WTC11 (cell line): Measurements from ENCODE around the gene LDLRAD1. TPM values are rescaled to one million over a fixed set of nuclear protein-coding genes. Genes with fewer than 3 reads are reported as not detected.
"Not testable (repeated sequence)": the region's sequence is repeated elsewhere in the genome, so short reads cannot be mapped to it uniquely, and the experiment has no call there.

ENCODE experiments used
- ATAC-seq: fragments of 200-7000 bp; cut with Tn5 transposase; 2 replicates; pipeline ENCODE4 v1.10.0; 2021; ENCODE audit warnings: mild to moderate bottlenecking, moderate library complexity
- CTCF ChIA-PET: fragments of 300-600 bp; sonication (Branson Sonifier 250); formaldehyde crosslinking; loops from one replicate; lab custom pipeline; 2021; ENCODE audit warnings: antibody characterized with exemption; lab: Charles Lee
- POLR2A ChIA-PET: fragments of 350-600 bp; sonication (Branson Sonifier 250); formaldehyde crosslinking; loops from one replicate; lab custom pipeline; 2021; ENCODE audit warnings: antibody characterized with exemption; lab: Charles Lee
- DNase-seq: peaks from one replicate; pipeline ENCODE4 v3.0.0; 2021; ENCODE audit warnings: low spot score
- H3K27ac Mint-ChIP-seq: 2 replicates; pipeline ENCODE4 v1.8.0; 2021; ENCODE audit warnings: mixed read lengths
- H3K27me3 Mint-ChIP-seq: 2 replicates; pipeline ENCODE4 v1.8.0; 2021; ENCODE audit warnings: low read depth, mild to moderate bottlenecking, moderate library complexity, mixed read lengths
- H3K36me3 Mint-ChIP-seq: 2 replicates; pipeline ENCODE4 v1.8.0; 2021; ENCODE audit warnings: mixed read lengths
- H3K4me1 Mint-ChIP-seq: 2 replicates; pipeline ENCODE4 v1.8.0; 2022; ENCODE audit warnings: mixed read lengths
- H3K4me3 Mint-ChIP-seq: 2 replicates; pipeline ENCODE4 v1.8.0; 2021; ENCODE audit warnings: mild to moderate bottlenecking, moderate library complexity, mixed read lengths
- H3K9me3 Mint-ChIP-seq: 2 replicates; pipeline ENCODE4 v1.8.0; 2021; ENCODE audit warnings: mixed read lengths
- CDX4 ChIP-seq: fragments of 250-450 bp; sonication (Bioruptor Pico); IDR thresholded peaks from 2 replicates; pipeline ENCODE4 v1.9.0; 2021; ENCODE audit warnings: moderate library complexity, mild to moderate bottlenecking, inconsistent platforms, borderline replicate concordance
- EMX1 ChIP-seq: fragments of 250-450 bp; sonication (Bioruptor Pico); IDR thresholded peaks from 2 replicates; pipeline ENCODE4 v1.8.0; 2021; ENCODE audit warnings: mild to moderate bottlenecking
- ESRRA ChIP-seq: sonication (generic); formaldehyde crosslinking; IDR thresholded peaks from 2 replicates; pipeline ENCODE4 v1.8.1; 2022; ENCODE audit warnings: mild to moderate bottlenecking, missing genetic modification reagents, borderline replicate concordance
- GABPB1 ChIP-seq: sonication (generic); formaldehyde crosslinking; IDR thresholded peaks from 2 replicates; pipeline ENCODE4 v1.8.1; 2023; ENCODE audit warnings: mild to moderate bottlenecking, missing genetic modification reagents
- GTF2I ChIP-seq: fragments of 250-450 bp; sonication (Bioruptor Pico); conservative IDR thresholded peaks from 2 replicates; pipeline ENCODE4 v1.4.0; 2021; ENCODE audit warnings: mild to moderate bottlenecking
- HMGA2 ChIP-seq: fragments of 250-450 bp; sonication (Bioruptor Pico); IDR thresholded peaks from 2 replicates; pipeline ENCODE4 v1.4.0; 2021; ENCODE audit warnings: mild to moderate bottlenecking, moderate library complexity
- IRF1 ChIP-seq: sonication (generic); formaldehyde crosslinking; IDR thresholded peaks from 2 replicates; pipeline ENCODE4 v1.8.0; 2023; ENCODE audit warnings: missing genetic modification reagents
- IRF2 ChIP-seq: sonication (generic); formaldehyde crosslinking; IDR thresholded peaks from 2 replicates; pipeline ENCODE4 v1.8.0; 2022; ENCODE audit warnings: low read depth, missing genetic modification reagents, borderline replicate concordance
- JAZF1 ChIP-seq: fragments of 250-450 bp; sonication (Bioruptor Pico); IDR thresholded peaks from 2 replicates; pipeline ENCODE4 v1.9.0; 2021; ENCODE audit warnings: moderate library complexity, mild to moderate bottlenecking, inconsistent platforms
- JUN ChIP-seq: sonication (generic); formaldehyde crosslinking; IDR thresholded peaks from 2 replicates; pipeline ENCODE4 v1.8.0; 2023; ENCODE audit warnings: mild to moderate bottlenecking, missing genetic modification reagents
- NFYB ChIP-seq: sonication (generic); formaldehyde crosslinking; conservative IDR thresholded peaks from 2 replicates; pipeline ENCODE4 v1.8.0; 2022; ENCODE audit warnings: low read depth, missing genetic modification reagents
- NR2C2 ChIP-seq: sonication (generic); formaldehyde crosslinking; IDR thresholded peaks from 2 replicates; pipeline ENCODE4 v1.8.0; 2022; ENCODE audit warnings: mild to moderate bottlenecking, missing genetic modification reagents
- RORB ChIP-seq: fragments of 250-450 bp; sonication (Bioruptor Pico); IDR thresholded peaks from 2 replicates; pipeline ENCODE4 v1.9.0; 2021; ENCODE audit warnings: mild to moderate bottlenecking
- SP1 ChIP-seq: sonication (generic); formaldehyde crosslinking; conservative IDR thresholded peaks from 2 replicates; pipeline ENCODE4 v1.8.1; 2022; ENCODE audit warnings: missing genetic modification reagents
- TEAD4 ChIP-seq: sonication (generic); formaldehyde crosslinking; IDR thresholded peaks from 2 replicates; pipeline ENCODE4 v1.8.0; 2022; ENCODE audit warnings: mild to moderate bottlenecking, missing genetic modification reagents
- TP53 ChIP-seq: sonication (generic); formaldehyde crosslinking; IDR thresholded peaks from 2 replicates; pipeline ENCODE4 v1.8.1; 2023; ENCODE audit warnings: mild to moderate bottlenecking, missing genetic modification reagents
- ZNF121 ChIP-seq: sonication (generic); formaldehyde crosslinking; IDR thresholded peaks from 2 replicates; pipeline ENCODE4 v1.8.0; 2023; ENCODE audit warnings: missing genetic modification reagents
- ZNF263 ChIP-seq: sonication (generic); formaldehyde crosslinking; IDR thresholded peaks from 2 replicates; pipeline ENCODE4 v1.8.1; 2022; ENCODE audit warnings: low read depth, mild to moderate bottlenecking, moderate library complexity, missing genetic modification reagents
- ZNF416 ChIP-seq: fragments of 250-450 bp; sonication (Bioruptor Pico); IDR thresholded peaks from 2 replicates; pipeline ENCODE4 v1.9.0; 2021; ENCODE audit warnings: mild to moderate bottlenecking, inconsistent platforms
- ZNF423 ChIP-seq: fragments of 250-450 bp; sonication (Bioruptor Pico); IDR thresholded peaks from 2 replicates; pipeline ENCODE4 v2.1.2; 2022; ENCODE audit warnings: mild to moderate bottlenecking, moderate library complexity
- total RNA-seq: library from RNA; stranded (reverse); gene quantifications from 3 replicates; pipeline ENCODE4 v1.2.3, GENCODE V29; 2021
- TF ChIP-seq, protein P1 (sequence below): sonication (generic); formaldehyde crosslinking; IDR thresholded peaks from 2 replicates; pipeline ENCODE4 v1.8.1; 2022; ENCODE audit warnings: mild to moderate bottlenecking, missing genetic modification reagents, moderate library complexity, borderline replicate concordance
- TF ChIP-seq, protein P2 (sequence below): sonication (generic); formaldehyde crosslinking; IDR thresholded peaks from 2 replicates; pipeline ENCODE4 v1.8.1; 2022; ENCODE audit warnings: mild to moderate bottlenecking, moderate library complexity, missing genetic modification reagents
- TF ChIP-seq, protein P3 (sequence below): sonication (generic); formaldehyde crosslinking; IDR thresholded peaks from 2 replicates; pipeline ENCODE4 v1.8.1; 2023; ENCODE audit warnings: mild to moderate bottlenecking, missing genetic modification reagents, moderate library complexity

LDLRAD1 gene
- total RNA-seq, 1 experiment from 2014 or later: 0.09 TPM

- TF ChIP-seq, protein P1, sequence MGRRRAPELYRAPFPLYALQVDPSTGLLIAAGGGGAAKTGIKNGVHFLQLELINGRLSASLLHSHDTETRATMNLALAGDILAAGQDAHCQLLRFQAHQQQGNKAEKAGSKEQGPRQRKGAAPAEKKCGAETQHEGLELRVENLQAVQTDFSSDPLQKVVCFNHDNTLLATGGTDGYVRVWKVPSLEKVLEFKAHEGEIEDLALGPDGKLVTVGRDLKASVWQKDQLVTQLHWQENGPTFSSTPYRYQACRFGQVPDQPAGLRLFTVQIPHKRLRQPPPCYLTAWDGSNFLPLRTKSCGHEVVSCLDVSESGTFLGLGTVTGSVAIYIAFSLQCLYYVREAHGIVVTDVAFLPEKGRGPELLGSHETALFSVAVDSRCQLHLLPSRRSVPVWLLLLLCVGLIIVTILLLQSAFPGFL (CRISPR knock-in tag): no peak
Observed at GRCh38 chr1:54007613-54008012, 10.4 kb downstream of the LDLRAD1 start (continued).

GRCh38 chr1:54006508-54006907 is 11.5 kb downstream of the LDLRAD1 start:
- DNase-seq (no peak), ATAC-seq (no peak)
- peaks cover 15% of the 10 kb centered on the region for H3K9me3 Mint-ChIP-seq
- peaks cover 14% of the 10 kb centered on the region for H3K27me3 Mint-ChIP-seq
- no peak overlapping the region for H3K4me3 Mint-ChIP-seq
- ChIA-PET CTCF (interaction anchor here (1.1 to 5.3 kb wide), 3 partner anchors 15 to 75 kb away, joined by 3 to 26 read pairs (median 5); no protein-coding TSS in a partner anchor), POLR2A (no interaction called here)
- peaks cover 2% of the 10 kb centered on the region; the same call in 1 of the 2 replicates for H3K36me3 Mint-ChIP-seq
- H3K27ac Mint-ChIP-seq: no peak overlapping the region
- TF ChIP-seq EMX1 (CRISPR knock-in tag): no peak
- TF ChIP-seq RORB (CRISPR knock-in tag): no peak
- no peak for TF ChIP-seq GTF2I (CRISPR knock-in tag)
- TF ChIP-seq IRF1: no peak
- no peak for TF ChIP-seq JAZF1 (CRISPR knock-in tag)
- TF ChIP-seq CDX4 (CRISPR knock-in tag): no peak
- no peak for TF ChIP-seq NFYB (CRISPR knock-in tag)
- no peak for TF ChIP-seq ZNF263
- TF ChIP-seq ZNF416 (CRISPR knock-in tag): no peak
- TF ChIP-seq SP1 (CRISPR knock-in tag): no peak
- TF ChIP-seq TEAD4 (CRISPR knock-in tag): no peak
- TF ChIP-seq ZNF121 (CRISPR knock-in tag): no peak
- TF ChIP-seq, protein P2, sequence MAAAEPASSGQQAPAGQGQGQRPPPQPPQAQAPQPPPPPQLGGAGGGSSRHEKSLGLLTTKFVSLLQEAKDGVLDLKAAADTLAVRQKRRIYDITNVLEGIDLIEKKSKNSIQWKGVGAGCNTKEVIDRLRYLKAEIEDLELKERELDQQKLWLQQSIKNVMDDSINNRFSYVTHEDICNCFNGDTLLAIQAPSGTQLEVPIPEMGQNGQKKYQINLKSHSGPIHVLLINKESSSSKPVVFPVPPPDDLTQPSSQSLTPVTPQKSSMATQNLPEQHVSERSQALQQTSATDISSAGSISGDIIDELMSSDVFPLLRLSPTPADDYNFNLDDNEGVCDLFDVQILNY (CRISPR knock-in tag): no peak
- TF ChIP-seq IRF2 (CRISPR knock-in tag): no peak
- TF ChIP-seq NR2C2: no peak
- H3K4me1 Mint-ChIP-seq: no peaks in the 10 kb centered on the region

GRCh38 chr1:54004481-54005049 is 13.4 kb downstream of the LDLRAD1 start:
- Mint-ChIP-seq H3K27ac (no peak overlapping the region), H3K4me3 (no peak overlapping the region), H3K4me1 (no peaks in the 10 kb centered on the region), H3K36me3 (peaks cover 2% of the 10 kb centered on the region; the same call in 1 of the 2 replicates), H3K9me3 (peaks cover 15% of the 10 kb centered on the region), H3K27me3 (peaks cover 14% of the 10 kb centered on the region)
- ATAC-seq (no peak), DNase-seq (no peak)
- ChIA-PET CTCF (interaction anchor here (0.8 to 1.7 kb wide), 2 partner anchors 12 to 13 kb away, joined by 3 to 8 read pairs; no protein-coding TSS in a partner anchor), POLR2A (no interaction called here)
- TF ChIP-seq, protein P1 (CRISPR knock-in tag): no peak
- TF ChIP-seq ESRRA (no peak), GABPB1 (CRISPR knock-in tag) (no peak), CDX4 (CRISPR knock-in tag) (no peak), HMGA2 (CRISPR knock-in tag) (no peak), ZNF423 (CRISPR knock-in tag) (no peak), JUN (CRISPR knock-in tag) (no peak), TP53 (no peak)
- TF ChIP-seq, protein P3, sequence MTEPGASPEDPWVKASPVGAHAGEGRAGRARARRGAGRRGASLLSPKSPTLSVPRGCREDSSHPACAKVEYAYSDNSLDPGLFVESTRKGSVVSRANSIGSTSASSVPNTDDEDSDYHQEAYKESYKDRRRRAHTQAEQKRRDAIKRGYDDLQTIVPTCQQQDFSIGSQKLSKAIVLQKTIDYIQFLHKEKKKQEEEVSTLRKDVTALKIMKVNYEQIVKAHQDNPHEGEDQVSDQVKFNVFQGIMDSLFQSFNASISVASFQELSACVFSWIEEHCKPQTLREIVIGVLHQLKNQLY (CRISPR knock-in tag): no peak

DNA sequence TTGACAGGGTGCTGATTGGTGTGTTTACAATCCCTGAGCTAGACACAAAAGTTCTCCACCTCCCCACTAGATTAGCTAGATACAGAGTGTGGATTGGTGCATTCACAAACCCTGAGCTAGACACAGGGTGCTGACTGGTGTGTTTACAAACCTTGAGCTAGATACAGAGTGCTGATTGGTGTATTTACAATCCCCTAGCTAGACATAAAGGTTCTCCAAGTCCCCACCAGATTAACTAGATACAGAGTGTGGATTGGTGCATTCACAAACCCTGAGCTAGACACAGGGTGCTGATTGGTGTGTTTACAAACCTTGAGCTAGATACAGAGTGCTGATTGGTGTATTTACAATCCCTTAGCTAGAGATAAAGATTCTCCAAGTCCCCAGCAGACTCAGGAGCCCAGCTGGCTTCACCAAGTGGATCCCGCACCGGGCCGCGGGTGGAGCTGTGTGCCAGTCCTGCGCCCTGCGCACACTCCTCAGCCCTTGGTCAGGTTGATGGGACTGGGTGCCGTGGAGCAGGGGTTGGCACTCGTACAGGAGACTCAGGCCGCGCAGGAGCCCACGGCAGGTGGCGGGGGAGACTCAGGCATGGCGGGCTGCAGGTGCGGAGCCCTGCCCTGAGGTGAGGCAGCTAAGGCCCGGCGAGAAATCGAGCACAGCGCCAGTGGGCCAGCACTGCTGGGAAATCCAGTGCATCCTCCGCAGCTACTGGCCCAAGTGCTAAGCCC is 14.1 kb downstream of the LDLRAD1 start:
- peaks cover 15% of the 10 kb centered on the region for H3K9me3 Mint-ChIP-seq
- H3K4me1 Mint-ChIP-seq, H3K27ac Mint-ChIP-seq, POLR2A ChIA-PET, DNase-seq, H3K36me3 Mint-ChIP-seq, H3K4me3 Mint-ChIP-seq, ATAC-seq: not testable (repeated sequence)
- peaks cover 14% of the 10 kb centered on the region for H3K27me3 Mint-ChIP-seq
- CTCF ChIA-PET: interaction anchor here (1.7 kb wide), 1 partner anchor 12 kb away, joined by 8 read pairs; no protein-coding TSS in a partner anchor
